Uterus (tissue), 2 donors: ENCODE results near the gene SSBP3.

Source experiments
- CTCF ChIP-seq, 4 experiments: fragments of 200-600 bp in 2 of 4; fragments of 450-650 bp in 2 of 4; sonication (generic) in 2 of 4; IDR thresholded peaks; one replicate each; pipeline ENCODE4 v1.5.1; 2016 to 2019; ENCODE audit warnings: antibody characterized with exemption in 4 of 4, mild to moderate bottlenecking in 2 of 4, moderate library complexity in 1 of 4
- POLR2A ChIP-seq, 2 donors: fragments of 450-650 bp; IDR thresholded peaks; one replicate each; pipeline ENCODE4 v1.6.1; 2016; ENCODE audit warnings: antibody characterized with exemption in 2 of 2, mild to moderate bottlenecking in 1 of 2, moderate library complexity in 1 of 2

- no peak for TF ChIP-seq CTCF (IDR thresholded peaks at IDR 0.05)
- TF ChIP-seq POLR2A (IDR thresholded peaks at IDR 0.05), result no peak
Measured at GRCh38 chr1:54327386-54328065, 78.7 kb downstream of the SSBP3 start.
